Measurements from ENCODE around the gene TMEM163.
A peak's percentile ranks its signal among the peaks of the same experiment; 100 is the strongest.

Gene TMEM163

DNA sequence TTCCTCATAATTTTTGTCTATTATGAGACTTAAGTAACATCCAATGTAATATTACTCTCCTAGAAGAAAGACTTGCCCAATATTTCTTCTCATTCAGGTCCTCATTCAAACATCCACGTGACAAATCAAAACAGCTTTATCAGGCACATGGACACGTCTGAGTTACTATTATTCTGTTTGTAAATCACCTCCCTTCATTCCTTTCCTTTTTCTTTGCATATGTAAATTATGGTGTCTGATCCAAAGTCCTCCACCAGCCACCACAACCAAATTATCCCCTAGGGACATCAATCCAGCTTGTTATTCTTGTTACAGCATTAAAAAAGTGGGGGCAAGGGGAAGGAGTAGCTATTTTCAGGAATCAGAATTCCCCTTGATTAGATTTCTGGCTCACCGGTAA is 7.1 kb downstream of the TMEM163 start:
- Histone ChIP-seq H2BK5ac (ENCODE audit: low read length) (no peak overlapping the region), H3K9ac (ENCODE audit: low read length) (no peak overlapping the region), H3K4ac (ENCODE audit: low read depth, low read length) (no peak overlapping the region), H3K23ac (ENCODE audit: low read length) (no peak overlapping the region), H3K18ac (ENCODE audit: low read length) (no peak overlapping the region), H3K79me2 (ENCODE audit: control insufficient read depth, insufficient read depth, low read length) (no peaks in the 10 kb centered on the region), H3K4me3 (ENCODE audit: low read length) (no peak overlapping the region), H3K36me3 (ENCODE audit: control insufficient read depth, insufficient read depth, low read length) (no peaks in the 10 kb centered on the region), H3K27ac (ENCODE audit: low read depth, low read length) (no peak overlapping the region), H2AK5ac (ENCODE audit: low read length) (no peak overlapping the region), H3K56ac (ENCODE audit: low read length) (no peak overlapping the region), H3K4me1 (ENCODE audit: control insufficient read depth, low read depth, low read length) (no peaks in the 10 kb centered on the region), H4K5ac (ENCODE audit: low read length) (no peak overlapping the region), H4K8ac (ENCODE audit: low read depth, low read length) (no peak overlapping the region), H2BK120ac (ENCODE audit: low read depth, low read length) (no peak overlapping the region), H3K79me1 (ENCODE audit: low read length) (no peaks in the 10 kb centered on the region), H3K4me2 (ENCODE audit: low read length) (no peak overlapping the region), H2BK15ac (replicated peaks; ENCODE audit: low read depth) (no peak overlapping the region), H3K27me3 (ENCODE audit: insufficient read depth, low read length, poor library complexity) (peaks cover under 1% of the 10 kb centered on the region)
- no peak for DNase-seq
- WGBS (ENCODE audit: extremely low coverage, insufficient coverage, low lambda C conversion rate), result no CpG with 5 or more reads among the region's 3 CpGs

DNA sequence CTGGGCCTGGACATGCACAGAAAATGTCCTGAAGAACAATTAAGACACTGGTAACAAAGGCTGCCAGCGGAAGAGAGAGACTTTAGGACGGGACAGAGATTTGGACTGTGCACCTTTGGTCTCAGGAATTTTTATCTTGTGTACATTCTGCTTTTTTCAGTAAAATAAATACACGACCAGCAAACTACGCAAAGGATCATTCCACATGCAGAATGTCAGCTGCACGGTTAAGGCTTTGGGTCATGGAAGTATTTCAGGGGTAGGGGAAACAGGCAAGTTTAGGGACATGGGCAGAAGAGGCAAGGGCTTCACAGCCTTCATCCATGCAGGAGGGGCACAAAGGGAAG is 11.5 kb downstream of the TMEM163 start:
- no peak overlapping the region for H4K8ac ChIP-seq (ENCODE audit: low read depth, low read length)
- no peak for DNase-seq
- H2BK120ac ChIP-seq (ENCODE audit: low read depth, low read length), result no peak overlapping the region
- no peaks in the 10 kb centered on the region for H3K36me3 ChIP-seq (ENCODE audit: control insufficient read depth, insufficient read depth, low read length)
- H2BK5ac ChIP-seq (ENCODE audit: low read length), result no peak overlapping the region
- H2AK5ac ChIP-seq (ENCODE audit: low read length), result no peak overlapping the region
- H3K4ac ChIP-seq (ENCODE audit: low read depth, low read length), result no peak overlapping the region
- H3K27ac ChIP-seq (ENCODE audit: low read depth, low read length), result no peak overlapping the region
- H3K27me3 ChIP-seq (ENCODE audit: insufficient read depth, low read length, poor library complexity), result no peaks in the 10 kb centered on the region
- H2BK15ac ChIP-seq (replicated peaks; ENCODE audit: low read depth), result no peak overlapping the region
- no peak overlapping the region for H3K4me3 ChIP-seq (ENCODE audit: low read length)
- no peaks in the 10 kb centered on the region for H3K79me2 ChIP-seq (ENCODE audit: control insufficient read depth, insufficient read depth, low read length)
- H4K5ac ChIP-seq (ENCODE audit: low read length), result no peak overlapping the region
- no peak overlapping the region for H3K18ac ChIP-seq (ENCODE audit: low read length)
- no peak overlapping the region for H3K4me2 ChIP-seq (ENCODE audit: low read length)
- no peaks in the 10 kb centered on the region for H3K79me1 ChIP-seq (ENCODE audit: low read length)
- H3K4me1 ChIP-seq (ENCODE audit: control insufficient read depth, low read depth, low read length), result peaks cover 7% of the 10 kb centered on the region
- WGBS (ENCODE audit: extremely low coverage, insufficient coverage, low lambda C conversion rate), result no CpG with 5 or more reads among the region's 5 CpGs
- H3K23ac ChIP-seq (ENCODE audit: low read length), result no peak overlapping the region
- peak overlapping the region; percentile 15 for H3K56ac ChIP-seq (ENCODE audit: low read length)
- no peak overlapping the region for H3K9ac ChIP-seq (ENCODE audit: low read length)

DNA sequence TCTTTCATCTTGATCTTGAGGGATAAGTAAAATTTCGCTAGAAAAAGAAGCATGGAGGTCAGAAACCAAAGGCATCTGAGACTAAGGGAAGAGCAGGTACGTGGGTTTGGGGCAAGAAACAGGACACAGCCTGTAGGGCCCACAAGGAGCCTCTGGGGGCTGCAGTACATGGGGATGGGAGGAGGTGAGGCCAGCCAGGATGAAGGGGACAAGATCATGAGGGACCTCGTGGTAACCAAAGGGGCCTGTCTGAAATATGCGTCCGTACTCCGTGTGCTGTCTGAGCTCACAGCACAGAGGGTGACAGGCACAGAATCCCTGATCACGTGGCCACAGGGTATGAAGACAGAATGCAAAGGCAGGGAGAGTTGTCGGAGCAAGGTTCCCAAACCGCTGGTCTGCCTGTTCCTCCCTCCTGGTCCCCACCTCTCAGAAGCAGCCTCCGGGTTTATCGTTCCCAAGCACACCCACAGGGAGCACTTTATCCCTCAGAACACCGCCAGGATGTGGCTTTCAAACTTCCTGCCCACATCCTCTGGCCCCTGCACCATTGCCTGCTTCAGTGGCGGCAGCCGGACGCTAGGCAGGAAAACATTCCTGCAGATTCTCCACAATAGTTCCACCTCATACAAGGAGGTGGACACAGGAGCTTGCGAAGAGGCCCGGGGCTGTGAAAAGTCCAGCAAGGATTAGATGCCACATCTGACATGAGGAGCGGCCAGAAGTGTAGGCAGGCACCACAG is 12.0 kb downstream of the TMEM163 start:
- no peak overlapping the region for H3K27ac ChIP-seq (ENCODE audit: low read depth, low read length)
- WGBS (ENCODE audit: extremely low coverage, insufficient coverage, low lambda C conversion rate), result no CpG with 5 or more reads among the region's 18 CpGs

DNA sequence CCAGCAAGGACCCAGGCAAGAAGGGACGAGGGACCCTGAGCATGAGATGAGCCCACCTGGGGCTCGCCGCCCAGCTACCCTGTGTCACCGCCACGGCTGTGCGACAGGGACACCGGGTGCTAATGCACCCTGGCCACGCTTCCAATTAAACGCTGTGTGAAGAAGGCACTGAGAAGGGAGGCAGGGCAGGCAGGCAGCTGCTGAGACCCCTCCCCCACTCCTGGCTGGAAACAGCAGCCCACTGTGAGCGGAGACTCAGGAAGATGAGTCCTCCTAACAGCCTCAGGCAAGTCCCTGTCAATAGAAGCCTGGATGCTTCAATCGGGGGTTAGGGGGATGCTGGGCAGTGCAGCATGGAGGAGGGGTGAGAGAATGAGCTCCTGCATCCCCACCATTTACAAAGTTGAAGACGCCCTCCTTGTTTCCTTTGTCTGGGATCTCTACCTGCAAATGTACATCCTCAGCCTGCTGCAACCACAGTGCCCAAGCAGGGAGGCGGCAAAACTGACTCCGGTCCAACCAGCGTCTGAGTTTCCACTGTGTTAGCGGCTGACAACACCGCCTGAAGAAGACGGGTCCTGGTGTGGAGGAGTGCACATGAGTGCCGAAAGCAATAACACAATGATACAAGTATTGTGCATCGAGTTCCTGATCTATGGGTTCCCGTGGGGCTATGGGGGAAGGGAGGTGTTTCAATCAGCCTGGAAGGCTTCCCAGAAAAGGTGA is 12.8 kb downstream of the TMEM163 start:
- H3K36me3 ChIP-seq (ENCODE audit: control insufficient read depth, insufficient read depth, low read length), result no peaks in the 10 kb centered on the region
- no peaks in the 10 kb centered on the region for H3K79me2 ChIP-seq (ENCODE audit: control insufficient read depth, insufficient read depth, low read length)
- no peak overlapping the region for H3K23ac ChIP-seq (ENCODE audit: low read length)
- H4K8ac ChIP-seq (ENCODE audit: low read depth, low read length), result no peak overlapping the region
- H3K4me2 ChIP-seq (ENCODE audit: low read length), result no peak overlapping the region
- WGBS (ENCODE audit: extremely low coverage, insufficient coverage, low lambda C conversion rate), result no CpG with 5 or more reads among the region's 21 CpGs
- H3K4me1 ChIP-seq (ENCODE audit: control insufficient read depth, low read depth, low read length), result peaks cover 7% of the 10 kb centered on the region
- no peak overlapping the region for H4K5ac ChIP-seq (ENCODE audit: low read length)
- H2BK120ac ChIP-seq (ENCODE audit: low read depth, low read length), result no peak overlapping the region
- no peak overlapping the region for H3K56ac ChIP-seq (ENCODE audit: low read length)
- no peak overlapping the region for H3K4ac ChIP-seq (ENCODE audit: low read depth, low read length)
- no peak overlapping the region for H2AK5ac ChIP-seq (ENCODE audit: low read length)
- no peak overlapping the region for H3K18ac ChIP-seq (ENCODE audit: low read length)
- no peaks in the 10 kb centered on the region for H3K79me1 ChIP-seq (ENCODE audit: low read length)
- no peak overlapping the region for H2BK5ac ChIP-seq (ENCODE audit: low read length)
- no peak overlapping the region for H2BK15ac ChIP-seq (replicated peaks; ENCODE audit: low read depth)
- H3K27ac ChIP-seq (ENCODE audit: low read depth, low read length), result no peak overlapping the region
- no peak overlapping the region for H3K9ac ChIP-seq (ENCODE audit: low read length)
- no peak overlapping the region for H3K4me3 ChIP-seq (ENCODE audit: low read length)
- DNase-seq, result peak; percentile 69
- H3K27me3 ChIP-seq (ENCODE audit: insufficient read depth, low read length, poor library complexity), result no peaks in the 10 kb centered on the region

More for the DNA sequence above, 12.0 kb downstream of the TMEM163 start:
- H3K9ac ChIP-seq (ENCODE audit: low read length), result no peak overlapping the region
- no peaks in the 10 kb centered on the region for H3K79me2 ChIP-seq (ENCODE audit: control insufficient read depth, insufficient read depth, low read length)
- no peak overlapping the region for H2BK15ac ChIP-seq (replicated peaks; ENCODE audit: low read depth)
- no peaks in the 10 kb centered on the region for H3K27me3 ChIP-seq (ENCODE audit: insufficient read depth, low read length, poor library complexity)
- H3K4me1 ChIP-seq (ENCODE audit: control insufficient read depth, low read depth, low read length), result peaks cover 7% of the 10 kb centered on the region
- no peak overlapping the region for H4K8ac ChIP-seq (ENCODE audit: low read depth, low read length)
- H3K4me2 ChIP-seq (ENCODE audit: low read length), result no peak overlapping the region
- no peak overlapping the region for H3K18ac ChIP-seq (ENCODE audit: low read length)
- no peak overlapping the region for H2AK5ac ChIP-seq (ENCODE audit: low read length)
- no peaks in the 10 kb centered on the region for H3K36me3 ChIP-seq (ENCODE audit: control insufficient read depth, insufficient read depth, low read length)
- H3K4me3 ChIP-seq (ENCODE audit: low read length), result no peak overlapping the region
- peak overlapping the region; percentile 15 for H3K56ac ChIP-seq (ENCODE audit: low read length)
- no peak overlapping the region for H3K23ac ChIP-seq (ENCODE audit: low read length)
- H3K4ac ChIP-seq (ENCODE audit: low read depth, low read length), result no peak overlapping the region
- no peak overlapping the region for H2BK5ac ChIP-seq (ENCODE audit: low read length)
- DNase-seq, result no peak
- H2BK120ac ChIP-seq (ENCODE audit: low read depth, low read length), result no peak overlapping the region
- no peaks in the 10 kb centered on the region for H3K79me1 ChIP-seq (ENCODE audit: low read length)
- H4K5ac ChIP-seq (ENCODE audit: low read length), result no peak overlapping the region

DNA sequence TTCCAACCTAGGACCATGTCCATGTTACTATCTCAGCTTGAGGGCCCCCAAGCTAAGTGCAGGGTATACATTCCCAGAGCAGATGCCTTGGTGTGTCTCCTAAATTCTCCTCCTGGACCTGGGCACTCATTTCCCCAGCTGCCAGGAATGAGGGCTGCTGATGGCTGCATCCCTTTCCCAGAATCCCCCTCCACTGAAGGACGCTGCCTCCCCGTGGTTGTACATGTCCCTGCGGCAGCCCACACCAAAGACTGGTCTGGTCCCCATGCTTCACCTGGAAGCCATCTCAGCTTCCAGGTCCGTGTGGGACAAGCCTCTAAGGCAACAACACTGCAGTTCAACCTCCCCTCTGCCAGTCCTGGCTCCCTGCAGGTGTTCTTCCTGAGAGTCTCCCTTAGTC is 14.6 kb downstream of the TMEM163 start:
- H2BK15ac ChIP-seq (replicated peaks; ENCODE audit: low read depth), result no peak overlapping the region
- H3K4me2 ChIP-seq (ENCODE audit: low read length), result no peak overlapping the region
- peaks cover 7% of the 10 kb centered on the region for H3K4me1 ChIP-seq (ENCODE audit: control insufficient read depth, low read depth, low read length)
- H3K36me3 ChIP-seq (ENCODE audit: control insufficient read depth, insufficient read depth, low read length), result no peaks in the 10 kb centered on the region
- H3K4ac ChIP-seq (ENCODE audit: low read depth, low read length), result no peak overlapping the region
- H3K18ac ChIP-seq (ENCODE audit: low read length), result no peak overlapping the region
- no peaks in the 10 kb centered on the region for H3K79me1 ChIP-seq (ENCODE audit: low read length)
- no peak overlapping the region for H2BK5ac ChIP-seq (ENCODE audit: low read length)
- no peak overlapping the region for H2AK5ac ChIP-seq (ENCODE audit: low read length)
- DNase-seq, result no peak
- H3K27ac ChIP-seq (ENCODE audit: low read depth, low read length), result no peak overlapping the region
- no peak overlapping the region for H2BK120ac ChIP-seq (ENCODE audit: low read depth, low read length)
- no peak overlapping the region for H3K9ac ChIP-seq (ENCODE audit: low read length)
- WGBS (ENCODE audit: extremely low coverage, insufficient coverage, low lambda C conversion rate), result no CpG with 5 or more reads among the region's 4 CpGs
- no peak overlapping the region for H4K5ac ChIP-seq (ENCODE audit: low read length)
- no peak overlapping the region for H3K23ac ChIP-seq (ENCODE audit: low read length)
- H3K4me3 ChIP-seq (ENCODE audit: low read length), result no peak overlapping the region
- H3K79me2 ChIP-seq (ENCODE audit: control insufficient read depth, insufficient read depth, low read length), result no peaks in the 10 kb centered on the region
- no peak overlapping the region for H3K56ac ChIP-seq (ENCODE audit: low read length)
- H4K8ac ChIP-seq (ENCODE audit: low read depth, low read length), result no peak overlapping the region
- no peaks in the 10 kb centered on the region for H3K27me3 ChIP-seq (ENCODE audit: insufficient read depth, low read length, poor library complexity)

Data from mesendoderm (in vitro differentiated cells).